ENCODE data around the gene CXCL1.

CXCL1 gene

DNA sequence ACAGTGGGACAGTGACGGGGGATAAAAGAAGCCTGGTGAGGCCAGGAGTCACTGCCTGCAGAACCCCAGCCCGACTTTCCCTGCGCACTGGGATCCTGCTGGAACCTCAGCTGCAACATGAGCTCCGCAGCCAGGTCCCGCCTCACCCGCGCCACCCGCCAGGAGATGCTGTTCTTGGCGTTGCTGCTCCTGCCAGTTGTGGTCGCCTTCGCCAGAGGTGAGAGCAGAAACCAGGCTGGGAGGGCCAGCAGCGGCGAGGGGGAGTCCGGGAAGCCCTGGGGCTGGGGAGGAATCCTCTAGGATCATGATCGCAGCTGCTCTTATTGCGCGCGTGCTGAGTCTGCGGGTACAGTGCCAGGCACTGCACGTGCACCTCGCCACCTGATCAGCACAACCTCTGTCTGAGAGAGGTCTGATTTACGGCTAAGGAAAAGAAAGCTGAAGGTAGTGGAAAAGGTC is 15.9 kb upstream of the CXCL1 start, which contains the start of gene PF4V1:
TSS of gene PF4V1 (plus strand) at position 51 of the 459 bp plus-strand sequence. CDS start at position 118, 67 bp downstream.
- no peak for DNase-seq

DNA sequence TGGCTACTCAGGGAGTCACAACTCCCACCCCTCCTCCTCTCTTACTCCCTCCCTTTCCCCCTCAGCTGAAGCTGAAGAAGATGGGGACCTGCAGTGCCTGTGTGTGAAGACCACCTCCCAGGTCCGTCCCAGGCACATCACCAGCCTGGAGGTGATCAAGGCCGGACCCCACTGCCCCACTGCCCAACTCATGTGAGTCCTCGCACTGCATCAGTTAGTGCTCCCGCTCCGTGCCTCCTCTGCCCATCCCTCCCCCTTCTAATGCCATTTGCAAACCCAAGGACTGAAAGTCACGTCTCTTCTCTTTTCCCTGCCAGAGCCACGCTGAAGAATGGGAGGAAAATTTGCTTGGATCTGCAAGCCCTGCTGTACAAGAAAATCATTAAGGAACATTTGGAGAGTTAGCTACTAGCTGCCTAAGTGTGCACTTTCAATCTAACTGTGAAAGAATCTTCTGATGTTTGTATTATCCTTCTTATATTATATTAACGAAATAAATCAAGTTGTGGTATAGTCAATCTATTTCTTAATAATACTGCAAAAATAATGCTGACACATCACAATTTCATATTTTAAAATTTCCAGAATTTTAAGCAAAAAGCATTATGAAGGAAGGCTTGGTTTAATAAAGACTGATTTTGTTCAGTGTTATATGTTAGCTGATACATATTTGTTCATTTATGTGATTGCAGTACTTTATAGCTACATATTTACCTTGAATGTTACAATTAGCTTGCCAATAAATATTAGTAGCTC is 15.3 kb upstream of the CXCL1 start:
- DNase-seq: no peak

DNA sequence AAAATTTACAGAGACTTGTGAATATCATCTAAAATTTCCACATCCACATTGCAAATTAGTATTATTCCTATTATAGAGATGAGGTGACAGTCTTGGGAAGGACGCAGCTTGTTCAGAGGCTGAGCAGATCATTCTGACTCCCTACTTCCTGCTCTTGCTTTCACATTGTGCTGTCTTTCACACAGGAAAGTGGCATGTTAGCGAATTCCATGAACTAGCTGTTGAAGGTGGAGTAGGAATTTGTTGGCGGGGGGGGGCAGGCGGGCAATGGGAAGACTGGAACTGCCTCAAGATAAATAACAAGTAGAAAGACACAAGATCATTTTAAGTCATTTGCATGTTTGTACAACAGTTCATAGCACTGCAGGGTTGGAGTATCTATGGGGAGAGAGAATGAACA is 13.8 kb upstream of the CXCL1 start:
- no peak for DNase-seq

DNA sequence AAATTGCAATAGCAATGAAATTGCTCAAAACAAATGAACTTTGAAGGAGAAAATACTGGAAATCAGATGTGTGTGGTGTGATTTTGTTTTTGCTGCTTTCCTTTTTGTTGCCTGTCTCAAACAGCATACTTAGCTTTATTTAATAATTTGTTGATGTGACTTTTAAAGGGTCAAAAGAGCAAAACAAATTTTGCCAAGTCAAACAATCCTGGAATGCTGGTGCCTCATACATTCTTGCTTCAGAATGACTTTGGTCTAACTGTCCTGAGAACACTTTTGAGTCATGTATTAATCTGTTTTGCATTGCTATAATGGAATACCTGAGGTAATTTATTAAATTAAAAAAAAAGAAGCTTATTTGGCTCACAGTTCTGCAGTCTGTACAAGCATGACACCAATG is 12.7 kb upstream of the CXCL1 start:
- DNase-seq: no peak

DNA sequence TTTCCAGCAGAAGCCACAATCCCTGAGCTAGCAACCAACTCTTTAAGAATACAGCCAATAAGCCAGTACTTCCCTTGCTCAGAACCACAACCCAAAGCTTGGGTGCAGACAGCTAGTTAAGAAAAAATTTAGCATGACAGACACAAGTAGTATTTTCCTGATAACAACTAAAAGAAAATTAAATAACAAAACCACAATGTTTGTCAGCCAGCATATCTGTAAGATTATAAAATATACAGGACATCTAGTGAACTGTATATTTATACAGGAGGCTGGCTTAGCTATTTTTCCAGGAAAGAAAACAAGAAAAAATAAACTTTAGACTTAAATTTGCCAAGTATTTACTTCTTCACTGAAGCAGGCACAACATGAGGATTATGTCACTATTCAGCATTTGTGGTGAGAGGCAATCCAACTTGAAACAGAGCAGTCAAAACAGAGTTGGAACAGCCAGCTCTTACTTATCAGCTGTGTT is 9.5 kb upstream of the CXCL1 start:
- DNase-seq: no peak

DNA sequence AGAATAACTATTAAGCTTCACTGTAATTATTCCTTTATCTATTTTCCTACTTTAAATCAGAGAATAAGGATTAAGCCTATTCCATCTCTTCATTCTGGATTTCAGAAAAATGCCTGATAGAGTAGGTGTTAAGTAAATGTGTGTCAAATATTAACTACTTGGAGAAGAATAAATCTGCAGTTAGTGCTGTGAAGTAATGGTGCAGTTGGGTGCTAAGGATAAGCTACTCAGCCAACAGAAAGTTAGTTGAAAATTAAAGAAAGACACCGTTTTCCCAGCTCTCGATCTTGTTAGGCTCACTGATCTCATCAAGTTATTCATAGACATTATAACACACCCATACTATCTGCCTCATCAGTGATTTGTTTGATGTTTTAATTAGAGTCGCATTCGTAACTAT is 9.0 kb upstream of the CXCL1 start:
- no peak for DNase-seq

DNA sequence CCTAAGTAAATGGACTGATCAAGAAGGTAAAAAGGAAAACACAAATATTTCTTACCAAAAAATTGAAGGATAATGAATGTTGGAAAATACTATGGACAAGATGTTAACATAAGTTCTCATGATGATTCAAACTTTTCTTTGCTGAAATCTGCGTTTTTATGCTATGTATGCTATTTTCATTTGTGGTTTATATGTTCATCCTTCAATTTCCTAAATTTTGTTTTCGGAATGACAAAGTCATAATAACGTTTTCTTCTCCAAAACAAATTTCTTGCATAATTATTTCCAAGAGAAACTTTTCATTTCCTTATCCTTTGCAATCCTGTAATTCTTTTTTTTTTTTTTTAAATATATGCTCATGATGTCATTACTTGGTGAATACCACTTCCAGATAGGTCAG is 8.3 kb upstream of the CXCL1 start:
- DNase-seq: no peak

DNA sequence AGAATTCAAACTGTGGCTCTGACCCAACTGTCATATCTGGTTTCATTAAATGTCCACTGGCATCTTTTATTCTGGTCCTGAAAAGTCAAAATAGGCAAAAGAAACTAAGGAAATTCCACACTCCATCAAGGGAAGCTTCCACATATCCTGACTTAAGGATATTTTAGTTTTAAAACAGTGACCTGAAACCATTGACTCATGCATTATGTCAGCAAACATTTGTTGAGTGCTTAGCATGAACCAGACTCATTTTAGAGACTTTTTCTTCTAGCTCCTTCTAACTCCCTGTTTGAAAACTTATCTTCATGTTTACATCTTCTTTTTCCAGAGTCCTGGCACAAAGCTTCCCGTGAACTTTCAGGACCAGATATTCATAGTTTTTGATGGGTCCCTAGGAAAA is 6.9 kb upstream of the CXCL1 start:
- DNase-seq: no peak

DNA sequence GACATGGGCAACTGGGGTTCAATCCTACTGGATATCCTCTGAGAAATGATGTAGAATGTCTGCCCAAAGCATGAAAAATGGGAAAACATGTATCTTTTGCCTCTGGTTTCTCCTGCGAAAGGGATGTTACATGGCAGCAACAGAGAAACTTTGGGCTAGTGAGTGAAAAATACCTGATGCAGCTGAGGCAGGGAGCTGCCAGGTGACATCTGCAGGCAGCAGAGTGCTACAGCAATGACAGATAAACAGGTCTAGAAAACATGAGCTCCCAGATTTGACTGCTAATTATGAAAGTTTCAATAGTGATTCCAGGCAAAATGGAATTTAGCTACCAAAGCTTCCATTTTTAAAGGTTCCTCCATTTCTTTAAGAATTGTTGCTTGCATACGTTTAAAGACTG is 4.8 kb upstream of the CXCL1 start:
- DNase-seq: no peak

DNA sequence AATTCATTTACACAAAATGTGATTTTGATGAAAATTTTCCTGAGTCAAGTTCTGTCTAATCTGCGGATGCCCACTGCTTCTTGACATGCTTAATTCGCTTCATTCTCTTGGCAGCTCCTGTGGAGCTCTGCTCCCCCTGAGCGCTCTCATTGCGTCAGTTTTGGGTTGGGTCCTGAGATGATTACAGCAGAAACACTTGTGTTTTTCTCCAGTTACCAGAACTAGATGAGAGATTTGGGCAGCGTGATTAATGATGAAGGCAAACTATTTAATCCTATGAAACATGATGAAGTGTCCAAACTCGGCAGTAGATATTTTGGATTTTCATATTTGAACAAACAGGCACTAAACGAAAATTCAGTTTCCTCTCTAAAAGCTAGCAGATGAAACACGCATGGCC is 4.2 kb upstream of the CXCL1 start:
- no peak for DNase-seq

DNA sequence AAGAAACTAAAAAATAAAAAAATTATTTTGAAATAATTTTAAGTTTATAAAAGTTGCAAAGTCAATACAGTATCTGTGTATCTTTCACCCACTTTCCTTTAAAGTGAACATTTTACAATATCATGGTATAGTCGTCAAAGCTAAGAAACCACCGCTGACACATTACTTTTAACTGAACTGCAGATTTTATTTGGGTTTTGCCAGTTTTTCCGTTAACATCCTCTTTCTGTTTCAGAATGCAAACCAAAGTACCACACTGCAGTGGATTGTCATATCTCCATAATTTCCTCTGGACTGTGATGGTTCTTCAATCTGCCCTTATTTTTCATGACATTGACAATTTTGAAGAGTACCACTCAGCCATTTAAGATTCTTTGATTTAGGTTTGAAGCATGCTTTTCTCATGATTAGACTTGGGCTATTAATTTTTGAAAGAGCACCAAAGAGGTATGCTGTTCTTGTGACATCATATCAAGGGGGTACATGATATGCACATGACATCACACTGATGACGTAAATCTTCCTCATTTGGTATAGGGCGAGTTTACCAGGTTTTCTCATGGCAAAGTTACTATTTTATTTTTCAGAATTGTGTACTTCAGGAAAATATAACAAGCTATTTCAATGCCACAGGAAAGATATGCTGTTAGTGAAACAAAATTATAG is 3.6 kb upstream of the CXCL1 start:
- no peak for DNase-seq

DNA sequence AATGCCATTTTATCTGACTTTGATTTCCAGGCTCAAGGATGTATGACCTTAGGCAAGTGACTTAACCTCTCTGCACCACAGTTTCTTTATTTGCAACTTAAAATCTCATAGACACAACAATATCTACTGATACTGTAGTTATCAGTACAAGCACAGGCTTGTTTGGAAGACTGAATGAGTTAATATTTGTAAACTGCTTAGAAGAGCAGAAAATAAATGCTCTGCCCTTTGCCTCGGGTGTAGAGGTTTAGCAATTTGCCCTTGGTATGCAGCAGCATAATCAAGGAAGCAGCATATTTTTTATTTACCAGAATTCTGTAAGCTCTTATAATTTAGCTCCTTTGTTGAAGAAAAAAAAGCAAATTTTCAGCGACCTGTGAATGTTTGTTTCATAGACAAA is 2.9 kb upstream of the CXCL1 start:
- no peak for DNase-seq

DNA sequence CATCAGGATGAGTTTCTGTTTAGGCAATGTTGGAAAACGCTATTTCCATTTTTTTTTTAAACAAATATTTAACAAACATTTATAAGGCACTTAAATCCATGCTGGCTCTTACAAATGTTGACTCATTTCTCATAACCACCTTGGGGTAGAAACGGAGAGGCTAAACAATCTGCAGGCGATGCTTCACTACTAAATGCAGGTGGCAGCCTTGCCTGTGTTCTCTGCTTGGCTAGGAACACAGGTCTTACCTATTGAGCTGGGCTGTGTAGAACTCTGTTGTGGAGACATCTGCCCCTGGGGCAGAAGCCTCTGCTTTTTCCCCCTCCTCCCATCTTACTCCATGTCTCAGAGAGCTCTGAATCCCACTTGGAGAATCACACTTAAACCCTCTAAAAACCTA is 1.4 kb upstream of the CXCL1 start:
- DNase-seq: no peak

DNA sequence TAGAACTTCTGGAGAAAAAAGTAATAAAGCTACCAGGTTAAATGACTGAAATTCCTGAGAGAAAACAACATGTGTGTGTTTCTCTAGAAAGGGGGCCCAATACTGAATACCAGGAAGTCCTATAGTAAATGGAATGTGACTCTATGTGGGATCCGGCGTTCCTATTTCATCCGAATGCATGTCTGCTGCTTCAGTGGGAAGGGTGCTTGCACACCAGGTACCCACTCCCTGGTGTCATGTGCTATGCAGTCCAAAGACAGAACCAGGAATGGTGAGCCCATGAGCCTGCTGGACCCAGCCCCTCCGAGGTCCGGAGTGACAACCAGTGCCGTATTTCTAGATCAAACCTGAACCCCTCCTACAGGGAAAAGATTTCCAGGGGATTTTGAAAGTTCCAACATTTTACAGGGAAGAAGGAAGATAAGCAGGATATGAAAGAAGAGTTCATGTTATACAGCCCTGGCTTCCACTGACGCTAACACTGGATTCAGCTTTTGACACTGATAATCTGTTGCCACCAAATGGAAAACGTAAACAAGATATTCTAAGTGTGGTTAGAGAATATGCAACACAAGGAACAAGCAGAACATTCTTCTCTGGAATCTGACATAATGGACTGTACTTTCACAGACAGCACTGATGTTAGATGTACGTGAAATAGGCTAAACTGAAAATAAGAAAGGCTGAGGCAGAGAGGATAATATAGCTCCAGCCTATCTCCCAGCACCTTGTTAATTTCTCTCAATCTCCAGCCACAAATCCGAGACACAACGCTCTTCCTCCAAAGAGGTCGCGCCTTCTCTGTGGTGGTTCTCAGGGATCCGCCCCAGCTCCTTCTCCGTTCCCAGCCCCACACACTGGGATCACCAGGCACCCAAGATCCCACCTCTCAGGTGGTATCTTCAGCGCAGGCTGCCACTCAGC is 725 bp upstream of the CXCL1 start:
- DNase-seq: no peak

DNA sequence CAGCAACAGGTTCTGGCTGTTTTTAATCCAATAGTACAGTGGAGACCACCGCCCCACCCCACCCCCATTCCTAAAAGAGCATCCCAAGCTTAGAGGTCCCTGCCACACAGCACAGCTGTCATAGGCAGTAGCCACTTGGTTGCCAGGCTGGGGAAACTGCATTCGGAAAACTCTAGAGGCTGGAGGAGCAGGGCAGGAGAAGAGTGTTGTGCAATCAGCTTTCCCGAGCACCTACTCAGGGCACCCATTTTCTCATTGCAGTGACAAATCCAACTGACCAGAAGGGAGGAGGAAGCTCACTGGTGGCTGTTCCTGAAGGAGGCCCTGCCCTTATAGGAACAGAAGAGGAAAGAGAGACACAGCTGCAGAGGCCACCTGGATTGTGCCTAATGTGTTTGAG is 1.1 kb downstream of the CXCL1 start:
- no peak for DNase-seq

DNA sequence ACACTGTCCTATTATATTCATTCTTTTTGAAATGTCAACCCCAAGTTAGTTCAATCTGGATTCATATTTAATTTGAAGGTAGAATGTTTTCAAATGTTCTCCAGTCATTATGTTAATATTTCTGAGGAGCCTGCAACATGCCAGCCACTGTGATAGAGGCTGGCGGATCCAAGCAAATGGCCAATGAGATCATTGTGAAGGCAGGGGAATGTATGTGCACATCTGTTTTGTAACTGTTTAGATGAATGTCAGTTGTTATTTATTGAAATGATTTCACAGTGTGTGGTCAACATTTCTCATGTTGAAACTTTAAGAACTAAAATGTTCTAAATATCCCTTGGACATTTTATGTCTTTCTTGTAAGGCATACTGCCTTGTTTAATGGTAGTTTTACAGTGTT is 1.6 kb downstream of the CXCL1 start:
- no peak for DNase-seq

DNA sequence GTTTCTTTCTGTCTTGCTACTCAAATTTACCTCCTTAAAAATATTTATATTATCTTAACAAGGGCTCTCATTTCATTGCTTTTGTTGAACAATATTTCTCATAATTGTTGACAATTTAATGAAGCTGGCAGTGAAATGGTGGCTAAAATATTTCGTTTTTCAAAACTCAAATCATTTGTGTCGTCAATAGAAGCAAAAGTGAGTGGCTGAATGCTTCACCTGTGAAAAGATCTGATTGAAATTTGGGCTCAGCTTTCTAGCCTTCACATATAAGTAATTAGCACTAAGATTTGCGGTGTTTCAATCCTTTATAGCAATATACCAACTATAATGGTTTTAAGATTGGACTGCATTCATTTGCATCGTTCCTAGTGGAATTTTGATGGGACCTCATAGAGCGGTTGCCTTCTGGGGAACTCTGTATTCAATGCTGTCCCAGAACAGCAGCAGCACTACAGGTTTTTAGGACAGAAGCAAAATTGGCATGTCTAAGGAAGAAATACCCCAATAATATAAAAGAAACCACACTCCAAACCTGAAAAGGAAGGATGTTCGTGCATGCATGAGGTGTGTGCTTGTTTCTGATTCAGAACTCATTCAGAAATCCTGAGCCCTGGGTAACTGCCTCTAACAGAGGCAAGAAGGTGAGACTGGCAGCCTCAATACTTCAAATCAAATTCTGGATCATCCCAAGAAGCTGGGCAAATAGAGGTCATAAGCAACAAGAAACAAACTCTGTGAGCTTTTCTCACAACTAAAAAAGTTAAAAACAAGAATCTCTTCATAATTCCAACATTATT is 2.5 kb downstream of the CXCL1 start:
- no peak for DNase-seq

DNA sequence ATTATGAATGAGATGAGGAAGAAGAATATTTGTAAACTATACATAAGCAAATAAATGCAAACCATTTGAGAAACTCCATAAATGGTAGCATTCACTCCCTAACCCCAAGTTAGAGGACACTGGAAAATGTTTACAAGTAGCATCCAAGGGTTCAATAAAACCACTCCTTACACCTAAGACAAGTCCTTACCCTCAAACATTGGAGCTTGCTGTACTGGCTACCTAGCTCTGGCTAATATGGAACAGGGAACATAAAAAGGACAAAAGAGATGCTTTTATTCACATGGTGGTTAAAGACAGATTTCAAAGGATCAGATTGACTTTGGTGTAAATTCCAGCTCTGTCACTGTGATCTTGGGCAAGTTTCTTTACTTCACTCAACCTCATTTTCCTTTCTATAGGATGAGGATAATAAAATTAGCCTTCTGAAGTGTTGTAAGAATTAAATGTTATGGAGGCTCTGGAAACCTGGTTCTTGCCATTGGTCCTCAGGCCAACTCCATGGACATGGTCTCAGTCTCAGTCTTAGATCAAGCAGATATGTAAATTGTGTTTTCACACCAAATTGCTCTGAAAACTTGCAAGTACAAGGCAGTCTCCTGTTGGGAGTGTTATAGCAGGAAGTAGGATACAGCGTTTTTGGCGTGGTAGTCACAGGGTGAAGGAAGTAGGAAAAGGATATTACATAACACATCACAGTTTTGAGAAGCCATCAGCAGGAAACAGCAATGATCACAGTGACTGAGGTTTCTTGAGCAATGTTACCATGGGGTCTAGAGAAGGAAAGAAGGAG is 3.3 kb downstream of the CXCL1 start:
- DNase-seq: no peak

DNA sequence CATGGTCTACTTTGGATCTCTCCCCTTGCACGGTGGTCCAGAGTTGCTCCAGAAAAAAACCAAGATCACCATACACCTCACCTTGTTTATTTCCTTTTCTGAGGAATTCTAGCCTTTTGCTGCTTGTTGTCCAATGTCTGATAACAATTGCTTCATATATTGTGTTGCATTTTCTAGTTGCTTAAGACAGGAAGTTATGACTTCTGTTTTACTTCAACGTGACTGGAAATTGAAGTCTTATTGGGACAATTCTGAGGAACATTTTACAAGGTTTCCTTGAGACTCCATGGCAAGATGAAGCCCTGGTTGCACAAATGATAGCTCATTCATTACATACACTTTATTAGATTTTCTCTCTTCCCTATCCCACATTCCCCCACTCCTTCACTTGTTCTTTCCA is 5.2 kb downstream of the CXCL1 start:
- no peak for DNase-seq

DNA sequence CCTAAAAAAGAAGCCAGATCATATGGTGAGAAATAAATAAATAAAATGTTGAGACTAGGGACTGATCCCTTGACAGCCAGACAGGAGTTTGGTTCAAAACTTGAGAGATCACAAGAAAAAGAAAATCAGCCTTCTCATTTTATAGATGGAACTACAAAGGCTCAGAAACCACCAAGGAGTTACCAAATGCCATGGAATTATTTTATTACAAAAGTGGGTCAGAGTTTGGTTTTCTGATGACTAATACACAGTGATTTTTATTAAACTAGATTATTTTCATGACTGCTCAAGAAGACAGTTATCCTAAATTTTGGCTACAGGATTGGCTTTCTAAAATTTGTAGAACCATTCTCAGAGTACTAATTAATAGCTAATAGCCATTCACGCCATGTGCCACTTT is 6.2 kb downstream of the CXCL1 start:
- no peak for DNase-seq

DNA sequence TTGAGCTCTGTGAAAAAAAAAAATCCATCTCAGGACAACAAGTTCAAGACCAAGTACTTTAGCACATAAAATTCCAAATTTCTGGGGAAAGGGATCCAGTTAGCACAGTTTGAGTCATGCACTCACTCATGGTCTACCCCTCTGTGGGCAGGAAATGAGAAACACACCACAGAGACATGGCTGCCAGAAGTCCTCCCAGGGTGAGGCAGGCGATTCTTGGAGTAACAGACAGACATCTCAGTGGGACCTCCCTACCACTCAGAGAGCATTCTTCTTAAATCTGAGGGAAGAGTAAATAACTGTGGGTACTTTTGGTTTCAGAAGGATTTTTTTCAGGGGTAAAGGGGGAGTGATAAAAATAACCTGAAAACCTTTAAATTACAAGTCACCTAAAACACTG is 14.1 kb downstream of the CXCL1 start:
- no peak for DNase-seq
